MM.1S (cell line): ENCODE measurements around the gene FOXL2NB.

Experiments used
- CTCF ChIP-seq: fragments of 300-600 bp; sonication (generic); IDR thresholded peaks from 2 replicates; pipeline ENCODE4 v1.5.1; 2016; ENCODE audit warnings: antibody characterized with exemption, low read length, mixed read lengths
- EZH2phosphoT487 ChIP-seq: fragments of 300-600 bp; sonication (generic); IDR thresholded peaks from 2 replicates; pipeline ENCODE4 v1.6.1; 2018; ENCODE audit warnings: antibody characterized with exemption, low read length

GRCh38 chr3:138948371-138949001, 1.5 kb downstream of the FOXL2NB start:
- TF ChIP-seq CTCF (no peak), EZH2phosphoT487 (no peak)
